ENCODE data around the gene PLEKHG3. TPM values are rescaled to one million over a fixed set of nuclear protein-coding genes. Genes with fewer than 3 reads are reported as not detected.
A peak's percentile ranks its signal among the peaks of the same experiment; 100 is the strongest.

Gene PLEKHG3
- total and polyA plus RNA-seq, 4 experiments from 2014 or later, result 10.8 to 62.6 (median 54.9) TPM

GRCh38 chr14:64779472-64779871, 75.2 kb downstream of the PLEKHG3 start:
- POLR2A ChIA-PET (ENCODE audit: partially characterized antibody), result no interaction called here
- Histone ChIP-seq H3K27me3 (ENCODE audit: insufficient read depth, low read length) (no peaks in the 10 kb centered on the region), H3K9me3 (ENCODE audit: control insufficient read depth in 1 of 2, low read length in 2 of 2) (no peaks in the 10 kb centered on the region), H3K4me1 (ENCODE audit: insufficient read depth, low read length) (no peaks in the 10 kb centered on the region), H3K36me3 (ENCODE audit: insufficient read depth, low read length) (no peaks in the 10 kb centered on the region), H3K27ac (ENCODE audit: low read depth, low read length) (no peak overlapping the region), H3K4me3 (ENCODE audit: low read length in 2 of 2) (no peak overlapping the region)
- Mint-ChIP-seq H3K9me3 (no peaks in the 10 kb centered on the region), H3K36me3 (no peaks in the 10 kb centered on the region), H3K4me3 (no peak overlapping the region), H3K27me3 (no peaks in the 10 kb centered on the region), H3K27ac (no peak overlapping the region), H3K4me1 (peaks cover 0 to 2% (median 0%) of the 10 kb centered on the region in 4 donors)
- CTCF ChIA-PET (ENCODE audit: partially characterized antibody), result interaction anchor here (0.8 to 2.3 kb wide), 4 partner anchors 14 to 107 kb away, joined by 3 to 8 read pairs (median 6); no protein-coding TSS in a partner anchor
- intact Hi-C loops (cut with micrococcal nuclease), result no loop called here
- DNase-seq, result no peak

DNA sequence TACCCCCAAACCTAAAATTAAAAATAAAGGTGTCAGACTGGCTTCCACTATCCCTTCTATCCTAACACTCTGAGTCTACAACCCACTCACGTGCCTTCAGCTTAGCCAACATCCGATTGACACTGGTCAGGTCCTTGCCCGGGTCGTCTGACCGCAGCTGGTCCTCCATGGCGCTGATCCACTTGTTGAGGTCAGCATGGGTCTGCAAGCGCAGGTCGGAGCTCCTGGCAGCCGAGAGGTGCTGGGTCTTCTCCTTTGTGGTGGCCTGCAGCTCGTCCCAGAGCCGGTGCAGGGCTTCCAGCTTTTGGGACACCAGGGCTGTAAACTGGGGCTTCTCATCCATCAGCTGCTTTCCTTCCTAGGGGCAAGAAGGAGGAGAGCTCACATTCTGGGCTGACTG, 78.0 kb downstream of the PLEKHG3 start:
- DNase-seq, result no peak
- CTCF ChIA-PET (ENCODE audit: partially characterized antibody), result interaction anchor here (1.3 kb wide), 1 partner anchor 11 kb away, joined by 3 read pairs; no protein-coding TSS in a partner anchor

DNA sequence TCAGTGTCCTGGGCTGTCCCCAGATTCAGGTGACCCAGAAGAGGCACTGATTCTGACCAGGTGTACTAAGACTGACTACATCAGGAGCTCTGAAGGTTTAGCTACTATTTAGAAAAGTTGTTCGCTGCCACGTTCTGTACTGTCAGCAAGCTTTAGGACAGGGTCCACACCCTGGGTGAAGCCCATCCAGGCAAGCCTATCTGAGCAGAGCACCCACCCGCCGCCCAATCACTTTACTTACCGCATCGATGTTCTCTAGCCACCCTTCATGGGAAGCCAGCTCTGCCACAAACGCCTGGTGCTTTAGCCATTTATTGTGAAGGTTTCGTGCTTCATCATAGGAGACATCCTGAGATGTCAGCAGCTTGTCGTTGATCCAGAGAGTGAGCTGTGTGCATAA, 79.8 kb downstream of the PLEKHG3 start:
- no peak for DNase-seq
- ChIA-PET CTCF (ENCODE audit: partially characterized antibody) (interaction anchor here (1.9 kb wide), 1 partner anchor 19 kb away, joined by 4 read pairs; no protein-coding TSS in a partner anchor), POLR2A (ENCODE audit: partially characterized antibody) (no interaction called here)
- Histone ChIP-seq H3K9me3 (ENCODE audit: control insufficient read depth in 1 of 2, low read length in 2 of 2) (no peaks in the 10 kb centered on the region), H3K4me3 (ENCODE audit: low read length in 2 of 2) (no peak overlapping the region), H3K4me1 (ENCODE audit: insufficient read depth, low read length) (no peaks in the 10 kb centered on the region), H3K27ac (ENCODE audit: low read depth, low read length) (no peak overlapping the region), H3K27me3 (ENCODE audit: insufficient read depth, low read length) (no peaks in the 10 kb centered on the region), H3K36me3 (ENCODE audit: insufficient read depth, low read length) (no peaks in the 10 kb centered on the region)
- Mint-ChIP-seq H3K36me3 (no peaks in the 10 kb centered on the region), H3K27ac (peak overlapping the region in 1 of 7 donors; percentile 19), H3K27me3 (no peaks in the 10 kb centered on the region), H3K4me1 (no peaks in the 10 kb centered on the region), H3K9me3 (no peaks in the 10 kb centered on the region), H3K4me3 (no peak overlapping the region)
- intact Hi-C loops (cut with micrococcal nuclease), result no loop called here

More for the DNA sequence above, 78.0 kb downstream of the PLEKHG3 start:
- no peaks in the 10 kb centered on the region for H3K4me1 ChIP-seq (ENCODE audit: insufficient read depth, low read length)
- POLR2A ChIA-PET (ENCODE audit: partially characterized antibody), result no interaction called here
- H3K4me3 ChIP-seq (ENCODE audit: low read length in 2 of 2), result no peak overlapping the region
- no peaks in the 10 kb centered on the region for H3K36me3 ChIP-seq (ENCODE audit: insufficient read depth, low read length)
- no peak overlapping the region for H3K4me3 Mint-ChIP-seq
- H3K4me1 Mint-ChIP-seq, result no peaks in the 10 kb centered on the region
- H3K9me3 ChIP-seq (ENCODE audit: control insufficient read depth in 1 of 2, low read length in 2 of 2), result no peaks in the 10 kb centered on the region
- H3K27me3 Mint-ChIP-seq, result no peaks in the 10 kb centered on the region
- intact Hi-C loops (cut with micrococcal nuclease), result no loop called here
- H3K9me3 Mint-ChIP-seq, result no peaks in the 10 kb centered on the region
- no peak overlapping the region for H3K27ac ChIP-seq (ENCODE audit: low read depth, low read length)
- no peaks in the 10 kb centered on the region for H3K27me3 ChIP-seq (ENCODE audit: insufficient read depth, low read length)
- no peaks in the 10 kb centered on the region for H3K36me3 Mint-ChIP-seq
- no peak overlapping the region for H3K27ac Mint-ChIP-seq

DNA sequence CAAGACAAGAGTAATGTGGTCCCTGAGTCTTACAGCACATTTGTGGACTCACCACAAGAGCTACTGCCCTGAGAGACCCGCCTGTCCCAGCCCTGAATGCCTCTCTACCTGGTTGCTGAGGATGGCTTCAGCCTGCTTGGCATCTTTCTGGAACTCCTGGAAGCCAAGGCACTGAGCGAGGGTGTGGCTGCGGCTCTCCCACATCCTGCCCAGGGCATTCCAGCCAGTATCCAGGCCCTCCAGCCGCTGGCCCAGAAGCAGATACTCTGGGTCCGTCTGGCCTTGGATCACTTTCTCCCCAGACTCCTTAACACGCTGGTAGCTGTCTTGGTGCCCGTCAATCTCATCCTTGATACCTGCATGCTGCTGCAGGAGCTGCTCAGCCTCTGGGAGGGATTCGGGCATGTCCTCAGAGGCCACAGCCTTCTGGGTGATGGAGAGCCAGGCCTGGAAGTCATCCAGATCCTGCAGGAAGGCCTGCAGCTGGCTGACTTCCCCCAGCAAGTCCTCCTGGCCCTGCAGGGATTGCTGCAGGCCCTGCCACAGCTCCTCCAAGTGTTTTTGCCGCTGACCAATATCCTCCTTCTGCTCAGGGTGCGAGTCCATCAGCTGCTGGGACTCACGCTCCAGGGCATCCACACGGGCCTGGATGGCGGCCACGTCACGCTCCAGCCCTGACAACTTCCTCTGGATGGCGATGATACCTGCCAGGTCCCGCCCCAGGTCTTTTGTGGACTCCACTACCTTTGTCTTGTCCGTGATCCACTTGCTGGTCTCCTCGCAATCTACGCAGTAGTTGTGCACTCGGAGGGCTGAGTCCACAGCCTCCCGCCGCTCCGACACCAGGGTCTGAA, 82.3 kb downstream of the PLEKHG3 start:
- CTCF ChIA-PET (ENCODE audit: partially characterized antibody), result no interaction called here
- Histone ChIP-seq H3K4me3 (ENCODE audit: low read length in 2 of 2) (no peak overlapping the region), H3K27ac (ENCODE audit: low read depth, low read length) (no peak overlapping the region), H3K4me1 (ENCODE audit: insufficient read depth, low read length) (no peaks in the 10 kb centered on the region), H3K9me3 (ENCODE audit: control insufficient read depth in 1 of 2, low read length in 2 of 2) (no peaks in the 10 kb centered on the region), H3K36me3 (ENCODE audit: insufficient read depth, low read length) (no peaks in the 10 kb centered on the region), H3K27me3 (ENCODE audit: insufficient read depth, low read length) (no peaks in the 10 kb centered on the region)
- Mint-ChIP-seq H3K36me3 (no peaks in the 10 kb centered on the region), H3K27ac (no peak overlapping the region), H3K4me3 (no peak overlapping the region), H3K9me3 (no peaks in the 10 kb centered on the region), H3K4me1 (no peaks in the 10 kb centered on the region), H3K27me3 (no peaks in the 10 kb centered on the region)
- POLR2A ChIA-PET (ENCODE audit: partially characterized antibody), result no interaction called here
- intact Hi-C loops (cut with micrococcal nuclease), result no loop called here
- DNase-seq, result no peak

GRCh38 chr14:64787619-64788018, 83.4 kb downstream of the PLEKHG3 start:
- no peaks in the 10 kb centered on the region for H3K4me1 ChIP-seq (ENCODE audit: insufficient read depth, low read length)
- no peaks in the 10 kb centered on the region for H3K36me3 ChIP-seq (ENCODE audit: insufficient read depth, low read length)
- H3K36me3 Mint-ChIP-seq, result no peaks in the 10 kb centered on the region
- DNase-seq, result no peak
- H3K4me1 Mint-ChIP-seq, result no peaks in the 10 kb centered on the region
- intact Hi-C loops (cut with micrococcal nuclease), result no loop called here
- H3K27ac ChIP-seq (ENCODE audit: low read depth, low read length), result no peak overlapping the region
- no peaks in the 10 kb centered on the region for H3K27me3 ChIP-seq (ENCODE audit: insufficient read depth, low read length)
- peak overlapping the region in 1 of 7 donors; percentile 7 for H3K27ac Mint-ChIP-seq
- H3K4me3 ChIP-seq (ENCODE audit: low read length in 2 of 2), result no peak overlapping the region
- no peaks in the 10 kb centered on the region for H3K9me3 Mint-ChIP-seq
- POLR2A ChIA-PET (ENCODE audit: partially characterized antibody), result no interaction called here
- CTCF ChIA-PET (ENCODE audit: partially characterized antibody), result no interaction called here
- H3K9me3 ChIP-seq (ENCODE audit: control insufficient read depth in 1 of 2, low read length in 2 of 2), result no peaks in the 10 kb centered on the region
- no peak overlapping the region for H3K4me3 Mint-ChIP-seq
- H3K27me3 Mint-ChIP-seq, result no peaks in the 10 kb centered on the region

DNA sequence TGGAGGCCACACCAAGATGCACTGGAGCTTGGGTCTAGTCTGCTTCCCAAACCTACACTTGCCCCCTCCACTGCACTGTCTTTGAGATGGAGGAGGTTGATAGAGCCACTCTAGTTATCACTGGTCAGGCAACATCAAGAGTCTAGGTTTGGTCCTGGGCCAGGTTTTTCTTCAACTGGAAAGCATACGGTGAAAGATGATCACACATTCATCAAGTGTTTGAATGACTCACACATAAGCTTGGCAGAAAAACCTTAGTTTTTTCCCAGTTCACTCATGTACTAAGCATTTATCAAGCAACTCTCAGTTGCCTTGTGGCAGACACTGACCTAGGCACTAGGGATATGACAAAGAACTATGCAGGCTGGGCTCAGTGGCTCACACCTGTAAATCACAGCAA, 84.5 kb downstream of the PLEKHG3 start:
- H3K27ac Mint-ChIP-seq, result no peak overlapping the region
- Histone ChIP-seq H3K9me3 (ENCODE audit: control insufficient read depth in 1 of 2, low read length in 2 of 2) (no peaks in the 10 kb centered on the region), H3K4me1 (ENCODE audit: insufficient read depth, low read length) (no peaks in the 10 kb centered on the region), H3K27me3 (ENCODE audit: insufficient read depth, low read length) (no peaks in the 10 kb centered on the region), H3K27ac (ENCODE audit: low read depth, low read length) (no peak overlapping the region), H3K4me3 (ENCODE audit: low read length in 2 of 2) (no peak overlapping the region), H3K36me3 (ENCODE audit: insufficient read depth, low read length) (no peaks in the 10 kb centered on the region)
- no peak for DNase-seq
- H3K36me3 Mint-ChIP-seq, result no peaks in the 10 kb centered on the region
- no peaks in the 10 kb centered on the region for H3K9me3 Mint-ChIP-seq
- no peaks in the 10 kb centered on the region for H3K27me3 Mint-ChIP-seq
- no peaks in the 10 kb centered on the region for H3K4me1 Mint-ChIP-seq
- ChIA-PET POLR2A (ENCODE audit: partially characterized antibody) (interaction anchor here (0.5 kb wide), 1 partner anchor 88 kb away, joined by 3 read pairs; no protein-coding TSS in a partner anchor), CTCF (ENCODE audit: partially characterized antibody) (no interaction called here)
- intact Hi-C loops (cut with micrococcal nuclease), result no loop called here
- H3K4me3 Mint-ChIP-seq, result no peak overlapping the region

DNA sequence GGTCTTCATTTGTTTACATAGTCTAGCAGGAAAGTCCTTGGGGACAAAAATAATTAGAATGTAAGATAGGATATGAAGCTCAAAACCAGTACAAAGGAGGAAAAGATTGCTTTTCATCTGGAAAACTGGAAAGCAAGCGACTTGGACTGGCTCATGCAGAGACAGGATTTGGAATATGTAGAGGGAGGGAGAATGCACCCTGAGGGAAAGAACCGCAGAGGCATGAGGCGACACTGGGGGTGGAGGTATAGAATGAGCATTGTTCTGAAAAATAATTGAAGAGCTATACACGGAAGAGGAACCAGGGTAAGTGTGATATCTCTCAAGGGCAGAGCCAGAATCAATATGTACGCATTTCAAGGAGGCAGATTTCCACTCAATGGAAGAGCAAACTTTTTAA, 85.5 kb downstream of the PLEKHG3 start:
- H3K27me3 ChIP-seq (ENCODE audit: insufficient read depth, low read length), result no peaks in the 10 kb centered on the region
- no peaks in the 10 kb centered on the region for H3K4me1 ChIP-seq (ENCODE audit: insufficient read depth, low read length)
- H3K36me3 Mint-ChIP-seq, result no peaks in the 10 kb centered on the region
- H3K27me3 Mint-ChIP-seq, result no peaks in the 10 kb centered on the region
- H3K4me1 Mint-ChIP-seq, result no peaks in the 10 kb centered on the region
- H3K9me3 Mint-ChIP-seq, result no peaks in the 10 kb centered on the region
- H3K27ac Mint-ChIP-seq, result no peak overlapping the region
- intact Hi-C loops (cut with micrococcal nuclease), result no loop called here
- POLR2A ChIA-PET (ENCODE audit: partially characterized antibody), result no interaction called here
- no peaks in the 10 kb centered on the region for H3K9me3 ChIP-seq (ENCODE audit: control insufficient read depth in 1 of 2, low read length in 2 of 2)
- no peaks in the 10 kb centered on the region for H3K36me3 ChIP-seq (ENCODE audit: insufficient read depth, low read length)
- CTCF ChIA-PET (ENCODE audit: partially characterized antibody), result no interaction called here
- H3K4me3 Mint-ChIP-seq, result no peak overlapping the region
- no peak for DNase-seq
- H3K4me3 ChIP-seq (ENCODE audit: low read length in 2 of 2), result no peak overlapping the region
- H3K27ac ChIP-seq (ENCODE audit: low read depth, low read length), result no peak overlapping the region

Measured in CD4-positive, alpha-beta memory T cell (primary cell).